Spleen (tissue), 7 donors: ENCODE data around the gene CCNF.

ENCODE experiments used
- CTCF ChIP-seq, 11 experiments: fragments of 200-600 bp in 7 of 11; fragments of 450-650 bp in 4 of 11; sonication (generic) in 4 of 11; IDR thresholded peaks in 8 of 11; conservative IDR thresholded peaks in 3 of 11; 1 replicate in 7 of 11; 2 replicates in 4 of 11; pipeline versions ENCODE4 v1.4.0 to v1.8.0; 2016 to 2021; ENCODE audit warnings: antibody characterized with exemption in 11 of 11, inconsistent platforms in 4 of 11, mild to moderate bottlenecking in 1 of 11
- POLR2A ChIP-seq, 3 donors: fragments of 450-650 bp; IDR thresholded peaks; one replicate each; pipeline ENCODE4 v1.5.1; 2017; ENCODE audit warnings: antibody characterized with exemption in 3 of 3, mild to moderate bottlenecking in 1 of 3
- donor health status: DM: no; HTN: no; CAD: no; lungs with moderate emphysema.
- donor health status: DM: no; HTN: no; CAD: no.
- donor health status: DM: no; HTN: no; CAD: no.

- no peak for TF ChIP-seq CTCF (IDR thresholded peaks at IDR 0.05 in 8 of 11, conservative IDR thresholded peaks at IDR 0.05 in 3 of 11)
- TF ChIP-seq POLR2A (IDR thresholded peaks at IDR 0.05) = no peak
Measured at GRCh38 chr16:2392025-2392424, 37.2 kb upstream of the CCNF start.
